Amniotic stem cell (primary cell): Measurements from ENCODE around the gene C7orf57.
"Not testable (repeated sequence)": the region's sequence is repeated elsewhere in the genome, so short reads cannot be mapped to it uniquely, and the experiment has no call there.

Experiments used
- DNase-seq: peaks from one replicate; lab custom pipeline; 2025; lab: John Stamatoyannopoulos, UW

The C7orf57 gene

GRCh38 chr7:48035301-48035966 is at the start of gene C7orf57:
Gene C7orf57 (plus strand): TSS chr7:48035543. CDS start chr7:48036309, 766 bp downstream.
- DNase-seq: peak; percentile 77

DNA sequence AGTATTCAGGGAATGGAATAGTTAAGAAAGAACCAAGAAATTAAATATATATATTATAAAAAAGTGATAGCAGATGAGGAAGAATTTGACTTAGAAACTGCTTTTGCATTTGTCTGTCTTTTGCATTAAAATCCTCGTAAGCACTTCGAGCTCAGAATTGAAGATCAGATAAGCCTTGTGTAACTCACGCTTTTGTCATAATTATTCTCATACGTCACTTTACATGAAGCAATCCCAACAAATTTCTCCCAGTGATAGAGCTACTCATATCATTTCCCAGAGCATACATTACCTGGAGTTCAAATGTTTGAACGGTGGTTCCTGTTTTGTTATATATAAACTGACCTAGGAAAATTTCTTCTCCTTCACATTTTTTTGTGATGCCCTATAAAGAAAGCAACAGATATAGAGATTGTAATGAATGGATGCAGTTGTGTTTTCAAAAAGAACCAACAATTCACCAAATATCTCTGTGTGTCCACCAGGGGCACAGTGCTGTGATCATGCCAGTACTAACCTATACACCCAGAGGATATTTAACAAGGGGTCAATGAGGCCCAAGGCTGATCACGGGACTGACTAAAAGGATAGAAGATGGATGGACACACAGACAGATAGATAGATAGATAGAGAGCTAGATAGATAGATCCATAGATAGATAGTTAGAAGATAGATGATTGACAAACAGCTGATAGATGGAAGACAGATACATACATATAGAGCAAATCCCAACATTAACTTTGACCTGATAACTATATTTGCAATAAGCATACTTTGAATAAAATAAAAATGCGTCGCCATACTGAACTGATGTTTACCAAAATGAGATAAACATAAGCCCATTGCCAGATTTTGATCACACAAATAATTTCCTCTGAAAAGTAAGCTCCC is 46.6 kb upstream of the C7orf57 start:
- DNase-seq: no peak

DNA sequence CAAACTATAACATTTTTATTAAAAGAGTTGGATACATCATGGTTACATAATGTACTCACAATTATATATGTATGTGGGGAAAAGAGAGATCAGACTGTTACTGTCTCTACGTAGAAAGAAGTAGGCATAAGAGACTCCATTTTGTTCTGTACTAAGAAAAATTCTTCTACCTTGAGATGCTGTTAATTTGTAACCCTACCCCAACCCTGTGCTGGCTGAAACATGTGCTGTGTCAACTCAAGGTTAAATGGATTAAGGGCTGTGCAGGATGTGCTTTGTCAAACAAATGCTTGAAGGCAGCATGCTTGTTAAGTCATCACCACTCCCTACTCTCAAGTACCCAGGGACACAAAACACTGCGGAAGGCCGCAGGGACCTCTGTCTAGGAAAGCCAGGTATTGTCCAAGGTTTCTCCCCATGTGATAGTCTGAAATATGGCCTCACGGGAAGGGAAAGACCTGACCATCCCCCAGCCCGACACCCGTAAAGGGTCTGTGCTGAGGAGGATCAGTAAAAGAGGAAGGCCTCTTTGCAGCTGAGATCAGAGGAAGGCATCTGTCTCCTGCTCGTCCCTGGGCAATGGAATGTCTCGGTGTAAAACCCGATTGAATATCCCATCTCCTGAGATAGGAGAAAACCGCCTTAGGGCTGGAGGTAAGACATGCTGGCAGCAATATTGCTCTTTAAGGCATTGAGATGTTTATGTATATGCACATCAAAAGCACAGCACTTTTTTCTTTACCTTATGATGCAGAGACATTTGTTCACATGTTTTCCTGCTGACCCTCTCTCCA is 45.5 kb upstream of the C7orf57 start:
- not testable (repeated sequence) for DNase-seq

DNA sequence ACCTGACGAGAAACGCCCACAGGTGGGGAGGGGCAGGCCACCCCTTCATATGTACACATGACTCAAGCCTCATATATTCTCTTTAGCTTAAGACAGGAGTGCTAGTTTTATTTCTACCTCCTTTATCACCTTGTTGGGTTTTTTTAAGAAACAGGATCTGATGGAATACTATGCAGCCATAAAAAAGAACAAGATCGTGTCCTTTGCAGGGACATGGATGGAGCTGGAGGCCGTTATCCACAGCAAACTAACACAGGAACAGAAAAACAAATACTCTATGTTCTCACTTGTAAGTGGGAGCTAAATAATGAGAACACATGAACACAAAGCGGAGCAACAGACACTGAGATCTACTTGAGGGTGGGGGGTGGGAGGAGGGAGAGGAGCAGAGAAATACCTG is 44.8 kb upstream of the C7orf57 start:
- no peak for DNase-seq

DNA sequence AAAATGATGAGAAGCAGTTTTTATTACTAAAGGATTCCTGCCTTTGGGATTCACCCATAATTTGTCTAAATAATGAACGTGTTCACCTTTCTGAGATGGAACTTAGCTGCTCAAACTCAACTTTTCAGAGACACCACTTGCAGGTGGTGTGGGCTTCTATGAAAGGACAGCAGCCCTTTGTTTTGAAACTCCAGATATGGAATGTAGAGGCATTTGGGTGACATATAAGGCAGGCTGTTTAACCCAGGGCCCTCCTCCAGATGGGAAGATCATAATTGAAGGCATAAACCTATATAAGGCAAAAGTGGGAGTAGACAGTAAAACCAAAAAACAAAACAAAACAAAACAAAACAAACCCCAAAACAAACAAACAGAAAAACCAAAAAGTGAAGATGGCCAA is 44.1 kb upstream of the C7orf57 start:
- DNase-seq: no peak

GRCh38 chr7:47991741-47992311 is 43.5 kb upstream of the C7orf57 start:
- DNase-seq: peak; percentile 58

DNA sequence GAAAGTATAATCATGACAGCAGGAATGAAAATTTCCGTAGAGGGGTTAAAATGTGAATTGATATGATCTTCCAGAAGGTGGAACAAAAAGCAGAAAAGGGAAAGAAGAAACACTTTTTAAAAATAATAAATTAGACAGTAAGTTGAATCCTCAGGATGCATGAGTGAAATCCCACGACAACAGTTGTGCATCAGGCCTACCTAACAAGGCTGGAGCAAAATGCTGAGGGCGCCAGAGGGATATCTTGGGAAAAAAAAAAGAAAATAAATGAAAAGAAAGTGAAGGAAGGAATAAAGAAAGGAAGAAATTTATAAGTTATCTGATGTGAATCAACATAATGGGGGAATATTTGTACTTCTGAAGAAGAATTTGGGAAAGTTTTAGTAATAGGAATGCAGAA is 42.9 kb upstream of the C7orf57 start:
- DNase-seq: no peak

GRCh38 chr7:47999413-47999812 is 35.9 kb upstream of the C7orf57 start:
- no peak for DNase-seq

GRCh38 chr7:48000164-48000563 is 35.2 kb upstream of the C7orf57 start:
- not testable (repeated sequence) for DNase-seq

- DNase-seq: no peak
Observed at GRCh38 chr7:48004032-48004431, 31.3 kb upstream of the C7orf57 start.

DNA sequence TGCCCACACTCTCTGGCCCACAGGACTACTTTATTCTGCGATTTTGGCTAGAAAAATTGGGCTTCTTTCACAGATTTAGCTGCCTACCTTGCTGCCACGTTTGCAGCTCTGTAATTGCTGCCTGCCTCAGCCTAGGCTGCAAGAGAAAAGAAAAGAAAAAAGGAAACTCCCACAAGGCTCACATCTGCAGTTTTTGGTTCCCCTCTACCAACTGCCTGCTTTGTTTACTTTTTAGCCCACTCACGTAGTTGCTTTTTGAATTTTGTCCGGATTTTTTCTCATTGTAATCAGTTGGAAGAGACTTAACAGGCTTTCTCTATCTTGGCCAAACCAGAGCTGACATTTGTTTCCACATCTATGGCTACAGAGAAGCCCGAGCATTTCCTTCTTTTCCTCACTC is 30.7 kb upstream of the C7orf57 start:
- DNase-seq: no peak

- no peak for DNase-seq
Observed at GRCh38 chr7:48006866-48007265, 28.5 kb upstream of the C7orf57 start.

GRCh38 chr7:48009257-48009656 is 26.1 kb upstream of the C7orf57 start:
- no peak for DNase-seq

GRCh38 chr7:48009954-48010353 is 25.4 kb upstream of the C7orf57 start:
- DNase-seq: no peak

DNA sequence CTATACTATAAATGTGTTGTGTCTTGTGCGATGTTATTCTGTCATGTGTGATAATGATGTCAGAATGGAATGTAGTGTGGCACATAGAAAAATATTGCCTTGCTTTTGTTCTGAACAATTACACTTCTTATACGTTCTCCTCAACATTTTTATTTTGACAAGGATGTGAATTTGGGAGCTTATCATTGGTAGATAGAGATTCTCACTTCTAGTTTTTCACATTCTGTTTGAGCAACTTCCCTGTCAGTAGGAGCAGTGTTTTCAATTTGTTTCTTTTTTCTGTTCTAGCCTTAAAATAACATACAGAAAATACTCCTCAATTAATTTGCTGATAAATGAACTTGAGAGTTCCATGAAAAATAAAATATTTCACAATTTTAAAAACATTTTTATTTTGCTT is 24.0 kb upstream of the C7orf57 start:
- no peak for DNase-seq

GRCh38 chr7:48011951-48012350 is 23.4 kb upstream of the C7orf57 start:
- DNase-seq: no peak

GRCh38 chr7:48016641-48017040 is 18.7 kb upstream of the C7orf57 start:
- no peak for DNase-seq

- no peak for DNase-seq
Observed at GRCh38 chr7:48017674-48018073, 17.7 kb upstream of the C7orf57 start.

- DNase-seq: no peak
Observed at GRCh38 chr7:48025624-48026023, 9.7 kb upstream of the C7orf57 start.

- no peak for DNase-seq
Observed at GRCh38 chr7:48028938-48029337, 6.4 kb upstream of the C7orf57 start, which contains the start of gene SUN3. Gene SUN3 (minus strand): TSS chr7:48029107. CDS start chr7:48028938, 169 bp downstream.

- no peak for DNase-seq
Observed at GRCh38 chr7:48031111-48031510, 4.2 kb upstream of the C7orf57 start.

GRCh38 chr7:48033922-48034321 is 1.4 kb upstream of the C7orf57 start:
- no peak for DNase-seq
